Uterus (tissue), 2 donors: ENCODE data around the gene SLC2A14.
"Not testable (repeated sequence)": the region's sequence is repeated elsewhere in the genome, so short reads cannot be mapped to it uniquely, and the experiment has no call there.

Experiments
- POLR2A ChIP-seq, 2 donors: fragments of 450-650 bp; IDR thresholded peaks; one replicate each; pipeline ENCODE4 v1.6.1; 2016; ENCODE audit warnings: antibody characterized with exemption in 2 of 2, mild to moderate bottlenecking in 1 of 2, moderate library complexity in 1 of 2
- TF ChIP-seq, protein P1 (sequence below), 4 experiments: fragments of 200-600 bp in 2 of 4; fragments of 450-650 bp in 2 of 4; sonication (generic) in 2 of 4; IDR thresholded peaks; one replicate each; pipeline ENCODE4 v1.5.1; 2016 to 2019; ENCODE audit warnings: antibody characterized with exemption in 4 of 4, mild to moderate bottlenecking in 2 of 4, moderate library complexity in 1 of 4

DNA sequence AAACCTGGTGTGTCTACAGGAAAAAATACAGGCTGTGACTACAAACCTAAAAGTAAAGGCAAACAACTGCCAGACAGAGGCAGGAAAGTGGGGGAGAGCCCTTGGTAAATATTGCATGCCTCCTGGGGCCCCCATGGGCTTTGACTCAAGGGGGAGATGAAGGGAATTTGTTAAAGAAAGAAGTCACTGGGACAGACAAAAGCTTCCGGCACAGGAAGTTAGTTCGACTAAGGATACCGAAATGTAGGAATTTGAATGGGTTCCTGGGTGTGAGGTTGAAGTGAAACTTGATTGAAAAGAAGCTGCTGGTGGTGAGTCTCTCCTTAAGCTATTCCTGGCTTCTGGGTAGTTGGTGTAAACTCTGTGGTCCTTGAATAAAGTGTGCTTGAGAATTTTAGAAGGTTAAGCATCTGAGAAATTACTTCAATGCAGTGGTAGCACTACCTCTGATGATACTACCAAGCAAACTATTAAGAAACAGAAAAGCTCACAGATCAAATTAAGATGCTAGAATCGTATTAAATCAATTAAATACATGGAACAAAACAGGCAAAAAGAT, 73.9 kb downstream of the SLC2A14 start:
- TF ChIP-seq, protein P1, sequence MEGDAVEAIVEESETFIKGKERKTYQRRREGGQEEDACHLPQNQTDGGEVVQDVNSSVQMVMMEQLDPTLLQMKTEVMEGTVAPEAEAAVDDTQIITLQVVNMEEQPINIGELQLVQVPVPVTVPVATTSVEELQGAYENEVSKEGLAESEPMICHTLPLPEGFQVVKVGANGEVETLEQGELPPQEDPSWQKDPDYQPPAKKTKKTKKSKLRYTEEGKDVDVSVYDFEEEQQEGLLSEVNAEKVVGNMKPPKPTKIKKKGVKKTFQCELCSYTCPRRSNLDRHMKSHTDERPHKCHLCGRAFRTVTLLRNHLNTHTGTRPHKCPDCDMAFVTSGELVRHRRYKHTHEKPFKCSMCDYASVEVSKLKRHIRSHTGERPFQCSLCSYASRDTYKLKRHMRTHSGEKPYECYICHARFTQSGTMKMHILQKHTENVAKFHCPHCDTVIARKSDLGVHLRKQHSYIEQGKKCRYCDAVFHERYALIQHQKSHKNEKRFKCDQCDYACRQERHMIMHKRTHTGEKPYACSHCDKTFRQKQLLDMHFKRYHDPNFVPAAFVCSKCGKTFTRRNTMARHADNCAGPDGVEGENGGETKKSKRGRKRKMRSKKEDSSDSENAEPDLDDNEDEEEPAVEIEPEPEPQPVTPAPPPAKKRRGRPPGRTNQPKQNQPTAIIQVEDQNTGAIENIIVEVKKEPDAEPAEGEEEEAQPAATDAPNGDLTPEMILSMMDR (IDR thresholded peaks at IDR 0.05): not testable (repeated sequence)
- not testable (repeated sequence) for TF ChIP-seq POLR2A (IDR thresholded peaks at IDR 0.05)
